ENCODE measurements around the gene ERGIC3. TPM values are rescaled to one million over a fixed set of nuclear protein-coding genes. Genes with fewer than 3 reads are reported as not detected.

The ERGIC3 gene
- total RNA-seq, 4 donors from 2014 or later, result 125 to 184 (median 133) TPM

GRCh38 chr20:35582741-35583404 is 41.0 kb downstream of the ERGIC3 start:
- H3K27ac ChIP-seq (replicated peaks in 1 of 4), result no peak overlapping the region
- H3K36me3 ChIP-seq, result no peaks in the 10 kb centered on the region
- intact Hi-C loops (cut with DNase I), result no loop called here
- no peaks in the 10 kb centered on the region for H3K27me3 ChIP-seq
- 91% methylated on average over 7 of the region's 12 CpGs for WGBS
- DNase-seq (ENCODE audit: extremely low spot score), result no peak
- TF ChIP-seq POLR2AphosphoS5 (IDR thresholded peaks at IDR 0.05), result no peak
- TF ChIP-seq CTCF (IDR thresholded peaks at IDR 0.05), result no peak
- TF ChIP-seq POLR2A (IDR thresholded peaks at IDR 0.05; ENCODE audit: low read depth), result no peak
- TF ChIP-seq EP300 (IDR thresholded peaks at IDR 0.05), result no peak
- peaks cover 0 to 9% (median 0%) of the 10 kb centered on the region in 4 donors for H3K9me3 ChIP-seq
- no peak overlapping the region for H3K4me3 ChIP-seq
- no peaks in the 10 kb centered on the region for H3K4me1 ChIP-seq

- Histone ChIP-seq H3K36me3 (no peaks in the 10 kb centered on the region), H3K4me1 (no peaks in the 10 kb centered on the region), H3K27ac (replicated peaks in 1 of 4) (no peak overlapping the region), H3K4me3 (no peak overlapping the region), H3K9me3 (peaks cover 0 to 9% (median 0%) of the 10 kb centered on the region in 4 donors), H3K27me3 (no peaks in the 10 kb centered on the region)
- intact Hi-C loops (cut with DNase I), result no loop called here
- TF ChIP-seq POLR2A (IDR thresholded peaks at IDR 0.05; ENCODE audit: low read depth), result no peak
- WGBS, result 92% methylated on average over 17 of the region's 18 CpGs
- no peak for DNase-seq (ENCODE audit: extremely low spot score)
Observed at GRCh38 chr20:35583636-35584560, 42.0 kb downstream of the ERGIC3 start.

GRCh38 chr20:35586751-35587425 is 45.0 kb downstream of the ERGIC3 start:
- TF ChIP-seq CTCF (IDR thresholded peaks at IDR 0.05) (no peak), POLR2A (IDR thresholded peaks at IDR 0.05; ENCODE audit: low read depth) (no peak), POLR2AphosphoS5 (IDR thresholded peaks at IDR 0.05) (no peak), EP300 (IDR thresholded peaks at IDR 0.05) (no peak)
- DNase-seq (ENCODE audit: extremely low spot score), result no peak
- intact Hi-C loops (cut with DNase I), result no loop called here
- 96% methylated on average over 6 of the region's 6 CpGs for whole genome bisulfite sequencing
- Histone ChIP-seq H3K27me3 (no peaks in the 10 kb centered on the region), H3K4me1 (no peaks in the 10 kb centered on the region), H3K36me3 (no peaks in the 10 kb centered on the region), H3K4me3 (no peak overlapping the region), H3K9me3 (peaks cover 0 to 5% (median 0%) of the 10 kb centered on the region in 4 donors), H3K27ac (replicated peaks in 1 of 4) (no peak overlapping the region)

GRCh38 chr20:35587436-35587835 is 45.6 kb downstream of the ERGIC3 start:
- Histone ChIP-seq H3K27me3 (no peaks in the 10 kb centered on the region), H3K27ac (replicated peaks in 1 of 4) (no peak overlapping the region), H3K36me3 (no peaks in the 10 kb centered on the region), H3K4me1 (no peaks in the 10 kb centered on the region), H3K9me3 (no peaks in the 10 kb centered on the region), H3K4me3 (no peak overlapping the region)
- DNase-seq (ENCODE audit: extremely low spot score), result no peak
- WGBS, result 88% methylated on average over 2 of the region's 2 CpGs
- intact Hi-C loops (cut with DNase I), result no loop called here
- TF ChIP-seq POLR2A (IDR thresholded peaks at IDR 0.05; ENCODE audit: low read depth), result no peak
- TF ChIP-seq EP300 (IDR thresholded peaks at IDR 0.05), result no peak
- no peak for TF ChIP-seq CTCF (IDR thresholded peaks at IDR 0.05)
- TF ChIP-seq POLR2AphosphoS5 (IDR thresholded peaks at IDR 0.05), result no peak

- no peaks in the 10 kb centered on the region for H3K9me3 ChIP-seq
- H3K27me3 ChIP-seq, result no peaks in the 10 kb centered on the region
- DNase-seq (ENCODE audit: extremely low spot score), result no peak
- no peaks in the 10 kb centered on the region for H3K36me3 ChIP-seq
- intact Hi-C loops (cut with DNase I), result no loop called here
- 89% methylated on average over 14 of the region's 14 CpGs for WGBS
- H3K4me1 ChIP-seq, result no peaks in the 10 kb centered on the region
- no peak for TF ChIP-seq CTCF (IDR thresholded peaks at IDR 0.05)
- no peak for TF ChIP-seq POLR2A (IDR thresholded peaks at IDR 0.05; ENCODE audit: low read depth)
- no peak for TF ChIP-seq EP300 (IDR thresholded peaks at IDR 0.05)
- TF ChIP-seq POLR2AphosphoS5 (IDR thresholded peaks at IDR 0.05), result no peak
- no peak overlapping the region for H3K27ac ChIP-seq (replicated peaks in 1 of 4)
- H3K4me3 ChIP-seq, result no peak overlapping the region
Observed at GRCh38 chr20:35588397-35588796, 46.5 kb downstream of the ERGIC3 start.
